Progenitor cell of endocrine pancreas (in vitro differentiated cells): ENCODE results near the gene ABCB1. TPM values are rescaled to one million over a fixed set of nuclear protein-coding genes. Genes with fewer than 3 reads are reported as not detected.

Experiments used
- DNase-seq: peaks from one replicate; pipeline ENCODE4 v3.0.0; 2021; ENCODE audit warnings: low spot score; ENCODE audit not compliant: unreplicated experiment
- H3K27ac Mint-ChIP-seq: 2 replicates; pipeline ENCODE4 v1.8.0; 2021; ENCODE audit warnings: mild to moderate bottlenecking, moderate library complexity, mixed read lengths
- H3K27me3 Mint-ChIP-seq: 2 replicates; pipeline ENCODE4 v1.8.0; 2021; ENCODE audit warnings: mixed read lengths
- H3K36me3 Mint-ChIP-seq: 2 replicates; pipeline ENCODE4 v1.8.0; 2022; ENCODE audit warnings: mixed read lengths; ENCODE audit not compliant: insufficient read depth
- H3K4me1 Mint-ChIP-seq: 2 replicates; pipeline ENCODE4 v1.8.0; 2021; ENCODE audit warnings: low read depth, mixed read lengths
- H3K4me3 Mint-ChIP-seq: 2 replicates; pipeline ENCODE4 v1.8.0; 2021; ENCODE audit warnings: low read depth, mild to moderate bottlenecking, moderate library complexity, mixed read lengths
- H3K9me3 Mint-ChIP-seq: 2 replicates; pipeline ENCODE4 v1.8.0; 2021; ENCODE audit warnings: low read depth, mixed read lengths
- CTCF ChIP-seq: fragments of 200-600 bp; sonication (generic); IDR thresholded peaks from one replicate; pipeline ENCODE4 v1.5.0; 2021; ENCODE audit warnings: antibody characterized with exemption, mild to moderate bottlenecking; ENCODE audit not compliant: unreplicated experiment
- total RNA-seq: library from RNA; stranded (reverse); gene quantifications from 2 replicates; pipeline ENCODE4 v1.2.1, GENCODE V29; 2021

The ABCB1 gene
- total RNA-seq, 1 donor from 2014 or later: 0.48 TPM

GRCh38 chr7:87538052-87538451 is 62.6 kb downstream of the ABCB1 start:
- no peak overlapping the region for H3K27ac Mint-ChIP-seq
- no peak overlapping the region for H3K4me3 Mint-ChIP-seq
- no peaks in the 10 kb centered on the region for H3K4me1 Mint-ChIP-seq
- DNase-seq: no peak
- H3K36me3 Mint-ChIP-seq: no peaks in the 10 kb centered on the region
- no peaks in the 10 kb centered on the region for H3K9me3 Mint-ChIP-seq
- H3K27me3 Mint-ChIP-seq: no peaks in the 10 kb centered on the region
- no peak for TF ChIP-seq CTCF

- no peaks in the 10 kb centered on the region for H3K27me3 Mint-ChIP-seq
- no peak overlapping the region for H3K27ac Mint-ChIP-seq
- H3K36me3 Mint-ChIP-seq: no peaks in the 10 kb centered on the region
- H3K4me1 Mint-ChIP-seq: no peaks in the 10 kb centered on the region
- H3K9me3 Mint-ChIP-seq: no peaks in the 10 kb centered on the region
- TF ChIP-seq CTCF: no peak
- DNase-seq: no peak
- H3K4me3 Mint-ChIP-seq: no peak overlapping the region
Observed at GRCh38 chr7:87534072-87534471, 66.6 kb downstream of the ABCB1 start.

- TF ChIP-seq CTCF: no peak
- no peak overlapping the region for H3K4me3 Mint-ChIP-seq
- no peaks in the 10 kb centered on the region for H3K27me3 Mint-ChIP-seq
- no peaks in the 10 kb centered on the region for H3K36me3 Mint-ChIP-seq
- DNase-seq: no peak
- no peaks in the 10 kb centered on the region for H3K9me3 Mint-ChIP-seq
- H3K27ac Mint-ChIP-seq: no peak overlapping the region
- peaks cover 2% of the 10 kb centered on the region for H3K4me1 Mint-ChIP-seq
Observed at GRCh38 chr7:87530126-87530525, 70.6 kb downstream of the ABCB1 start.

- no peak for TF ChIP-seq CTCF
- Mint-ChIP-seq H3K9me3 (no peaks in the 10 kb centered on the region), H3K36me3 (no peaks in the 10 kb centered on the region), H3K27me3 (no peaks in the 10 kb centered on the region), H3K4me3 (no peak overlapping the region), H3K27ac (no peak overlapping the region), H3K4me1 (peaks cover 2% of the 10 kb centered on the region)
- DNase-seq: no peak
Observed at GRCh38 chr7:87528730-87529129, 72.0 kb downstream of the ABCB1 start.

- Mint-ChIP-seq H3K4me1 (no peaks in the 10 kb centered on the region), H3K4me3 (no peak overlapping the region), H3K27me3 (no peaks in the 10 kb centered on the region), H3K27ac (no peak overlapping the region), H3K36me3 (no peaks in the 10 kb centered on the region), H3K9me3 (no peaks in the 10 kb centered on the region)
- no peak for DNase-seq
- TF ChIP-seq CTCF: no peak
Observed at GRCh38 chr7:87518735-87519134, 81.9 kb downstream of the ABCB1 start.
